Common myeloid progenitor, CD34-positive (primary cell): Measurements from ENCODE around the gene FAM229A.

Experiments used
- CTCF ChIA-PET: fragments of 350-600 bp; sonication (Branson Sonifier 250); formaldehyde crosslinking; loops from one replicate; lab custom pipeline; 2021; ENCODE audit warnings: antibody characterized with exemption; lab: Charles Lee
- POLR2A ChIA-PET: fragments of 350-600 bp; sonication (Branson Sonifier 250); formaldehyde crosslinking; loops from one replicate; lab custom pipeline; 2021; ENCODE audit warnings: antibody characterized with exemption; lab: Charles Lee
- DNase-seq, 3 donors: peaks; one replicate each; pipeline versions ENCODE4 v3.0.0 to v3.0.0-alpha.2; 2013
- H3K27ac ChIP-seq, 2 experiments: 1 replicate in 1 of 2; 2 replicates in 1 of 2; pipeline ENCODE4 v1.7.0; 2013; ENCODE audit warnings: inconsistent platforms in 2 of 2, low read length in 2 of 2, mild to moderate bottlenecking in 2 of 2, low read depth in 1 of 2, moderate library complexity in 1 of 2; ENCODE audit not compliant: severe bottlenecking in 2 of 2, insufficient read depth in 1 of 2, poor library complexity in 1 of 2
- H3K27me3 ChIP-seq, 5 experiments: replicated peaks in 2 of 5; 1 replicate in 3 of 5; 2 replicates in 2 of 5; pipeline versions ENCODE4 v1.6.1 to v1.7.0; 2013; ENCODE audit warnings: low read length in 4 of 5, mild to moderate bottlenecking in 2 of 5, moderate library complexity in 2 of 5, inconsistent platforms in 1 of 5; ENCODE audit not compliant: insufficient read depth in 5 of 5, control insufficient read depth in 4 of 5
- H3K36me3 ChIP-seq, 4 experiments: 1 replicate in 2 of 4; 2 replicates in 2 of 4; pipeline versions ENCODE4 v1.6.1 to v1.7.0; 2013; ENCODE audit warnings: low read length in 3 of 4, control low read depth in 1 of 4, mild to moderate bottlenecking in 1 of 4; ENCODE audit not compliant: control insufficient read depth in 4 of 4, insufficient read depth in 4 of 4
- H3K4me1 ChIP-seq, 4 experiments: 1 replicate in 3 of 4; 2 replicates in 1 of 4; pipeline versions ENCODE4 v1.6.1 to v1.7.1; 2013; ENCODE audit warnings: low read length in 3 of 4, mild to moderate bottlenecking in 3 of 4, control low read depth in 1 of 4, inconsistent platforms in 1 of 4, moderate library complexity in 1 of 4; ENCODE audit not compliant: control insufficient read depth in 4 of 4, insufficient read depth in 4 of 4; ENCODE audit errors: control extremely low read depth in 1 of 4
- H3K4me3 ChIP-seq, 7 experiments: 1 replicate in 4 of 7; 2 replicates in 3 of 7; pipeline versions ENCODE4 v1.5.1 to v1.7.0; 2013; ENCODE audit warnings: mild to moderate bottlenecking in 7 of 7, low read length in 6 of 7, moderate library complexity in 6 of 7, inconsistent platforms in 2 of 7, low read depth in 2 of 7, control low read depth in 1 of 7; ENCODE audit not compliant: insufficient read depth in 4 of 7, control insufficient read depth in 1 of 7; ENCODE audit errors: extremely low read depth in 1 of 7
- H3K9me3 ChIP-seq, 5 experiments: 1 replicate in 4 of 5; 2 replicates in 1 of 5; pipeline versions ENCODE4 v1.6.1 to v1.7.1; 2013; ENCODE audit warnings: low read length in 4 of 5, mild to moderate bottlenecking in 2 of 5, inconsistent platforms in 1 of 5, low read depth in 1 of 5, moderate library complexity in 1 of 5; ENCODE audit not compliant: control insufficient read depth in 4 of 5, insufficient read depth in 2 of 5; ENCODE audit errors: control extremely low read depth in 1 of 5
- WGBS: methylation state at CpG from one replicate; pipeline ENCODE4 v1.1.5; 2013; ENCODE audit not compliant: insufficient coverage; 5-methylcytosine and 5-hydroxymethylcytosine counted together

Gene FAM229A

DNA sequence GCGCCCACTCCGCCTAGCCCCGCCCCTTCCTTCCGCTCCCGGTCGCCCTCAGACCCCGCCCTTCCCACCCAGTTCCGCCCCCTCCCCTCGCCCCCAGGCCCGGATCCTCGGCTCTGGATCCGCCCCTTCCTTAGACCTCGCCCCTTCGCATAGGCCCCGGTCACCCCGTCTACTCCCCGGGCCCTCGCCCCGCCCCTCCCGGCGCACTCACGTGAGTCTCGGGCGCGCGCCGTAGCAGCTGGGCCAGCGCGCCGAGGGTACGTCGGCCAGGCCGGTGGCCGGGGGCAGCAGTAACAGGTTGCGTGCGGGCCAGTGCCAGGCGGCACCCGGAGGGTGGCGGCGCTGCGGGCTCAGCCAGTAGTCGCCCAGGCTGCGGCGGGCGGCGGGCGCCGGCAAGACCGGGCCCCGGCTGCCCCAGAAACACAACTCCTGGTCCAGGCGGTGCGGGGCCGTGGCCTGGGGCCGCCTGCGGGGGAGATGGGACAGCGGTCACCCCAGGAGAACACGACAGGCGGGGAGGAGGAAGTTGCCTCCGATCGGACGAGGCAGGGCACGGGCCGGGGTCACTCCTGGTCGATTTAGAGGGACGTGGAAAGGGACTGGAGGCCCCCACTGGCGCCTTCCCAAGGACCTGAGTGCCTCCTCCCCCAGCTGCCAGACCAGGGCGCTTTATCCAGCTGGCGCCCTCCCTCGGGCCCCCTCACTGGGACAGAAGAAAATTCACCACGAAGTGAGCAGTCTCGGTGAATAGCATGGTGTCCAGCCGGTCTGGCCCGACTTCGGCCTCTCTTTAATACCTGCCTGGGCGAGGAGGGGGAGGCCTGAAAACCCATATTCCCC, 10.7 kb downstream of the FAM229A start:
- Histone ChIP-seq H3K4me3 (peak overlapping the region; percentile 50 to 83 (median 66)), H3K9me3 (no peaks in the 10 kb centered on the region), H3K4me1 (peaks cover 7 to 53% (median 36%) of the 10 kb centered on the region in 4 experiments), H3K27ac (peak overlapping the region in 1 of 2 experiments; percentile 73), H3K36me3 (no peaks in the 10 kb centered on the region), H3K27me3 (no peaks in the 10 kb centered on the region)
- DNase-seq = peak; percentile 92 to 96 (median 96)
- CTCF ChIA-PET = interaction anchor here (1.1 to 3.4 kb wide), 8 partner anchors 9 to 30 kb away, joined by 3 to 28 read pairs (median 4); partner anchors contain the start of genes FAM229A, MARCKSL1 and TSSK3
- WGBS = 2% methylated on average over 70 of the region's 75 CpGs
- POLR2A ChIA-PET = interaction anchor here (0.6 to 2.3 kb wide), 5 partner anchors 10 to 1231 kb away, joined by 3 to 23 read pairs (median 3); partner anchors contain the start of gene MARCKSL1

- H3K27me3 ChIP-seq = no peaks in the 10 kb centered on the region
- peak overlapping the region in 1 of 2 experiments; percentile 64 for H3K27ac ChIP-seq
- peak in 2 of 3 donors; percentile 75 to 83 for DNase-seq
- no peaks in the 10 kb centered on the region for H3K9me3 ChIP-seq
- WGBS = 16% methylated on average over 16 of the region's 28 CpGs
- CTCF ChIA-PET = interaction anchor here (1.2 to 3.4 kb wide), 3 partner anchors 9 to 14 kb away, joined by 4 to 28 read pairs (median 4); partner anchors contain the start of gene MARCKSL1
- POLR2A ChIA-PET = interaction anchor here (0.6 to 2.3 kb wide), 3 partner anchors 9 to 1230 kb away, joined by 3 to 23 read pairs (median 4); partner anchors contain the start of gene MARCKSL1
- H3K36me3 ChIP-seq = no peaks in the 10 kb centered on the region
- peak overlapping the region in 6 of 7 experiments; percentile 57 to 83 (median 68) for H3K4me3 ChIP-seq
- H3K4me1 ChIP-seq = peaks cover 7 to 54% (median 40%) of the 10 kb centered on the region in 4 experiments
Measured at GRCh38 chr1:32350785-32351398, 11.4 kb downstream of the FAM229A start.

GRCh38 chr1:32349211-32349708, 13.0 kb downstream of the FAM229A start:
- WGBS = 38% methylated on average over 4 of the region's 8 CpGs
- DNase-seq = peak in 1 of 3 donors; percentile 27
- Histone ChIP-seq H3K27ac (no peak overlapping the region), H3K36me3 (no peaks in the 10 kb centered on the region), H3K4me3 (peak overlapping the region in 3 of 7 experiments; percentile 12 to 19 (median 15)), H3K4me1 (peaks cover 7 to 63% (median 50%) of the 10 kb centered on the region in 4 experiments), H3K9me3 (no peaks in the 10 kb centered on the region), H3K27me3 (peaks cover 0 to 2% (median 0%) of the 10 kb centered on the region in 5 experiments)
- ChIA-PET POLR2A (interaction anchor here (5.2 kb wide), 1 partner anchor 13 kb away, joined by 27 read pairs; the partner anchor contains the start of gene MARCKSL1), CTCF (interaction anchor here (4.8 kb wide), 1 partner anchor 12 kb away, joined by 29 read pairs; the partner anchor contains the start of gene MARCKSL1)

DNA sequence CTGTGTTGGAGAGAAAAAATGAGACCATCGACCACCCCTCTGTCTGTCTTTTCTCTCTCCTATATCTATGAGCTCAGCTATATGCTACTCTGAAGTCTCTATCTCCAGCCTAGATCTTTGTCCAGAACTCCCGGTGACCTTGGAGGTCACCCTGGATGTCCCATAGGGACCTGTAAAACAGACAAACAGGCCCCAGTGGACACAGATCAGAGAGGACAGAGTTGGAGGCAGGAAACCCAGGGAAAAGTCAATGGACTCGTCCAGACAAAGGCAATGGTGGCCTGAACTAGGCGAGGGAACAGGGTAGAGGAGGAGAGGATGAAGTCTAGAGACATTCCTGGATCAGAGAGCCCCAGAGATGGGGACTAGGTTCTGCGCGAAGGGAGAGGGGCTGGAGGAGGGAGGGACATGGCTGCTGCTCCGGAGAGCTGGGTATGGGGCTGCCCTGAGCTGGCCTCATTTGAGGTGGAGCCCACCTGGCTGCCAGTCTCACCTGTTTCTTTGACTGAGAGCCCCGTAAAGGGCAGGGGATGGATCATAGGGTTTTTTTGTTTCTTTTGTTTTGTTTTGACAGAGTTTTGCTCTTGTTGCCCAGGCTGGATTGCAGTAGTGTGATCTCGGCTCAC, 15.6 kb downstream of the FAM229A start:
- WGBS = 98% methylated on average over 6 of the region's 9 CpGs
- ChIA-PET POLR2A (interaction anchor here (5.2 kb wide), 1 partner anchor 10 kb away, joined by 27 read pairs; the partner anchor contains the start of gene MARCKSL1), CTCF (interaction anchor here (0.7 to 4.8 kb wide), 3 partner anchors 10 to 250 kb away, joined by 3 to 29 read pairs (median 5); partner anchors contain the start of gene MARCKSL1)
- Histone ChIP-seq H3K27ac (no peak overlapping the region), H3K27me3 (peaks cover 0 to 2% (median 0%) of the 10 kb centered on the region in 5 experiments), H3K36me3 (no peaks in the 10 kb centered on the region), H3K4me3 (no peak overlapping the region), H3K4me1 (peaks cover 7 to 42% (median 38%) of the 10 kb centered on the region in 4 experiments), H3K9me3 (no peaks in the 10 kb centered on the region)
- no peak for DNase-seq

DNA sequence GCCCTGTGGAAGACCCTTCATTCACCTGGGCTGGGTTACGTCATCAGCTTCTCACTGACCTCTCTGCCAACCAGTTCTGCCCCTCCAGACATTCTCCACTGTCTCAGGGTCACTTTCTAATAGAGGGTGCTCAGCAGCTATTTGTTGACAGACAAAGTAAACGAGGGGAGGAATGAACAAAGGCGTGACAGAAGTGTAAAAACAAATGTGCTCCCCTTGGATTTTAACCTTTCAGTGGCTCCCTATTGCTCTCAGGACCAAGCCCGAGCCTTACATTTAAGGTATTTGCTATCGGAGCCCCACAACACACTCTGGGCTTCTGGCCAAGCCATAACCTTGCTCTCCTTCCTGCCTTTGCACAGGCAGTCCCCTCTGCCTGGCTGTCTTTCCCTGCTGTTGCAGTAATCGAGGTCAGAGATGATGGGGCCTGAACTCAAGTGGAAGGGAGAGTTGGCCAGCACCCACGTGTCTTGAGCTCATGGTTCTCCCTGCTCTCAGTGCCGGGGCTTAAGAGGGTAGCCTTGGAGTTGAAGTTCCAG, 16.9 kb downstream of the FAM229A start:
- no peaks in the 10 kb centered on the region for H3K36me3 ChIP-seq
- CTCF ChIA-PET = interaction anchor here (0.5 to 4.8 kb wide), 3 partner anchors 9 to 27 kb away, joined by 3 to 29 read pairs (median 5); partner anchors contain the start of gene MARCKSL1

DNA sequence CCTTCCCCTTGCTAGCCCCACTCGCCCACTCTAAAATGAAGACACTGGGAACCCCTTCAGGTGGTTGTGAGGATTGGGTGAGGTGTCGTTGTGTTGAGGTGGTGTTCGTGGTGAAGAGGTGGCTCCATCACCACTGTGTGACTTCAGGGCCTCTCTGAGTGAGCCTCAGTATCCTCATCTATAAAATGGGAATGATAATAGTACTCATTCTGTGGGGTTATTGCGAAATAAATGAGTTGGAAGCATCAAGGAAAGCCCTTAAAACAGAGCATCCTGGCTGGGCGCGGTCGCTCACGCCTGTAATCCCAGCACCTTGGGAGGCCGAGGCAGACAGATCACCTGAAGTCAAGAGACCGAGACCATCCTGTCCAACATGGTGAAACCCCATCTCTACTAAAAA, 19.6 kb downstream of the FAM229A start:
- Histone ChIP-seq H3K27me3 (peaks cover 0 to 7% (median 0%) of the 10 kb centered on the region in 5 experiments), H3K4me1 (peaks cover 0 to 40% (median 32%) of the 10 kb centered on the region in 4 experiments), H3K4me3 (no peak overlapping the region), H3K27ac (no peak overlapping the region), H3K36me3 (peaks cover 0 to 3% (median 0%) of the 10 kb centered on the region in 4 experiments), H3K9me3 (no peaks in the 10 kb centered on the region)
- no peak for DNase-seq
- WGBS = 100% methylated on average over 4 of the region's 10 CpGs
- ChIA-PET CTCF (interaction anchor here (0.7 to 1.3 kb wide), 3 partner anchors 9 to 29 kb away, joined by 3 to 5 read pairs (median 4); no protein-coding TSS in a partner anchor), POLR2A (no interaction called here)

More for the DNA sequence above, 16.9 kb downstream of the FAM229A start:
- H3K27ac ChIP-seq = no peak overlapping the region
- H3K9me3 ChIP-seq = no peaks in the 10 kb centered on the region
- H3K4me1 ChIP-seq = peaks cover 7 to 37% (median 31%) of the 10 kb centered on the region in 4 experiments
- no peak overlapping the region for H3K4me3 ChIP-seq
- POLR2A ChIA-PET = interaction anchor here (5.2 kb wide), 1 partner anchor 9 kb away, joined by 27 read pairs; the partner anchor contains the start of gene MARCKSL1
- WGBS = 14% methylated on average over 8 of the region's 8 CpGs
- peak; percentile 48 to 76 (median 75) for DNase-seq
- H3K27me3 ChIP-seq = peaks cover 0 to 5% (median 0%) of the 10 kb centered on the region in 5 experiments
